Measurements from ENCODE around the gene GLO1. TPM values are rescaled to one million over a fixed set of nuclear protein-coding genes. Genes with fewer than 3 reads are reported as not detected.

The GLO1 gene
- 169 TPM for polyA plus RNA-seq (2013, experiment 1 of 2)
- 190 TPM for polyA plus RNA-seq (2013, experiment 2 of 2)

- Histone ChIP-seq H3K9me3 (ENCODE audit: control insufficient read depth, low read length) (peaks cover 21% of the 10 kb centered on the region), H3K27ac (ENCODE audit: low read depth, low read length, severe bottlenecking) (peak within 1 kb of the TSS; percentile 79), H3K36me3 (ENCODE audit: control insufficient read depth, insufficient read depth, low read length) (peaks cover 34% of the 10 kb centered on the region), H3K4me3 (ENCODE audit: extremely low read depth, insufficient read depth, low read length, poor library complexity, severe bottlenecking) (peak within 1 kb of the TSS; percentile 61), H3K4me1 (ENCODE audit: control insufficient read depth, insufficient read depth, low read length, poor library complexity, severe bottlenecking) (no peaks in the 10 kb centered on the region)
- 1% methylated on average over 28 to 43 of the region's 53 CpGs for WGBS, 2 experiments (ENCODE audit: insufficient coverage in 2 of 2)
Measured at GRCh38 chr6:38702558-38703397, at the start of gene GLO1. GLO1 (minus strand) TSS chr6:38703145; CDS start chr6:38703054, 91 bp downstream.

DNA sequence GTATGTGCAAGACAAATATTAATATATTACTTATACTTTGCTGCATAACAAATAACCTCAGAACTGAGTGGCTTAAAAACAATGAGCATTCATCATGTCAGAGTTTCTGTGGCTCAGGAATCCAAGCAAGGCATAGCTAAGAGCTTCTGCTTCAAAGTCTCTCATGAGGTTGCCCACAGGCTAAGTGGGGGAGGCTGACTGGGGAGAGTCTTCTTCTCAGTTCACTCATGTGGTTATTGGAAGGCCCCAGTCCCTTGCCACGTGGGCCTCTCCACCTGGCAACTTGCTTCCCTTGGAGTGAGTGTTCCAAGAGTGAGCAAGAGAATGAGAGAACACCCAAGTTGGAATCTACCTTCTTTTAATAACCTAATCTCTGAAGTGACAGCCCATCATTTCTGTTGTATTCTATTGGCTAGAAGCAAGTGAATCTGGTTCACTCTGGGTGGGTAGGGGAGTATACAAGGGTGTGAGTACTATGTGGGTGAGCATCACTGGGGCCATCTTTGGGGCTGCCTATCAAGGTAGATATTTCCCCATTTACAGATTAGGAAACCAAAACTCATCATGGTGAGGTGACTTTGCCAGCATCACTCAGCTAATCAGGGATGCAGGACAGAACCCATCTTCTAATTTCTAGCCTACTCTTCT is 48.1 kb upstream of the GLO1 start:
- H3K9me3 ChIP-seq (ENCODE audit: control insufficient read depth, low read length), result no peaks in the 10 kb centered on the region
- no peak overlapping the region for H3K4me3 ChIP-seq (ENCODE audit: extremely low read depth, insufficient read depth, low read length, poor library complexity, severe bottlenecking)
- H3K36me3 ChIP-seq (ENCODE audit: control insufficient read depth, insufficient read depth, low read length), result no peaks in the 10 kb centered on the region
- no peaks in the 10 kb centered on the region for H3K4me1 ChIP-seq (ENCODE audit: control insufficient read depth, insufficient read depth, low read length, poor library complexity, severe bottlenecking)
- H3K27ac ChIP-seq (ENCODE audit: low read depth, low read length, severe bottlenecking), result no peak overlapping the region
- WGBS, 2 experiments (ENCODE audit: insufficient coverage in 2 of 2), result 75% methylated on average over 1 of the region's 1 CpG; no CpG with 5 or more reads in 1 of the 2 experiments

DNA sequence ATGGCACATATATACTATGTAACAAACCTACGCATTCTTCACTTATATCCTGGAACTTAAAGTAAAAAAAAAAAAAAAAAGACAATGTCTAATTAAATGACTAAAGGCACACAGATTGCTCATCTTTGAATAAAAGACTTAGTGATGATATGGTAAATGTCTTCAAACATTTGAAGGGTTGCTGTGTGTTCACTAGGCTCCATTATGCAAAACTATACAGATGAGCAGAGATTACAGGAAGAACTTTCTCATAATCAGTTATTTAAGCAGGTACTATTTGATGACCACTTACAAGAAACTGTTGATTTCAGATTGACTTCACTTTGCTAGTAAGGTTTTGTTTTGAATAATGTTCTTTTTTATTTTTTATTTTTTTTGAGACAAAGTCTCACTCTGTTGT is 46.5 kb upstream of the GLO1 start:
- no peaks in the 10 kb centered on the region for H3K4me1 ChIP-seq (ENCODE audit: control insufficient read depth, insufficient read depth, low read length, poor library complexity, severe bottlenecking)
- no CpG with 5 or more reads among the region's 1 CpG for WGBS, 2 experiments (ENCODE audit: insufficient coverage in 2 of 2)
- H3K27ac ChIP-seq (ENCODE audit: low read depth, low read length, severe bottlenecking), result no peak overlapping the region
- H3K4me3 ChIP-seq (ENCODE audit: extremely low read depth, insufficient read depth, low read length, poor library complexity, severe bottlenecking), result no peak overlapping the region
- no peaks in the 10 kb centered on the region for H3K36me3 ChIP-seq (ENCODE audit: control insufficient read depth, insufficient read depth, low read length)
- H3K9me3 ChIP-seq (ENCODE audit: control insufficient read depth, low read length), result no peaks in the 10 kb centered on the region

GRCh38 chr6:38739532-38739931 is 36.6 kb upstream of the GLO1 start:
- Histone ChIP-seq H3K4me3 (ENCODE audit: extremely low read depth, insufficient read depth, low read length, poor library complexity, severe bottlenecking) (no peak overlapping the region), H3K36me3 (ENCODE audit: control insufficient read depth, insufficient read depth, low read length) (no peaks in the 10 kb centered on the region), H3K27ac (ENCODE audit: low read depth, low read length, severe bottlenecking) (no peak overlapping the region), H3K4me1 (ENCODE audit: control insufficient read depth, insufficient read depth, low read length, poor library complexity, severe bottlenecking) (no peaks in the 10 kb centered on the region), H3K9me3 (ENCODE audit: control insufficient read depth, low read length) (peaks cover 6% of the 10 kb centered on the region)
- WGBS, 2 experiments (ENCODE audit: insufficient coverage in 2 of 2), result no CpG with 5 or more reads among the region's 5 CpGs

DNA sequence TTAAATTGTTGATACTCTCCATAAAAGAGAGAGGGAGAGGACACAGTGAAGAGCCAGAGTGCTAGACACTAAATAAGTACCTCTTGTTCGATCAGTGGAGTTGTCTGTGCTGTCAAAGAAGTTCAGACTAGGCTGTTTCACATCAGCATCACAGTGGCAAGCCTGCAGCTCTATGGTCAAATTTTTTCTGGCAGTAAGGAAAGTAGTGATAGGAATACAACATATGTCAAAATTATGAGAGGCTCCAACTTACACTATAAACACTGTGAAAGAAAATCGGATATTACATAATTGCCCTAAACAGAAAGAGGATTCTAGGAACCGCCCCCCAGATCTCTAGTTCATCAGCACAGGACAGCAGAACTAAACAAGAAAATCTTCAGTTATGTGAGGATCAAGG is 35.3 kb upstream of the GLO1 start:
- 71% methylated on average over 1 of the region's 3 CpGs; no CpG with 5 or more reads in 1 of the 2 experiments for WGBS, 2 experiments (ENCODE audit: insufficient coverage in 2 of 2)

GRCh38 chr6:38736951-38737350 is 34.0 kb upstream of the GLO1 start:
- Histone ChIP-seq H3K36me3 (ENCODE audit: control insufficient read depth, insufficient read depth, low read length) (no peaks in the 10 kb centered on the region), H3K9me3 (ENCODE audit: control insufficient read depth, low read length) (peaks cover 6% of the 10 kb centered on the region), H3K4me3 (ENCODE audit: extremely low read depth, insufficient read depth, low read length, poor library complexity, severe bottlenecking) (no peak overlapping the region), H3K27ac (ENCODE audit: low read depth, low read length, severe bottlenecking) (no peak overlapping the region), H3K4me1 (ENCODE audit: control insufficient read depth, insufficient read depth, low read length, poor library complexity, severe bottlenecking) (no peaks in the 10 kb centered on the region)
- WGBS, 2 experiments (ENCODE audit: insufficient coverage in 2 of 2), result no CpG with 5 or more reads among the region's 3 CpGs

More for the DNA sequence above, 35.3 kb upstream of the GLO1 start:
- Histone ChIP-seq H3K4me1 (ENCODE audit: control insufficient read depth, insufficient read depth, low read length, poor library complexity, severe bottlenecking) (no peaks in the 10 kb centered on the region), H3K9me3 (ENCODE audit: control insufficient read depth, low read length) (peaks cover 6% of the 10 kb centered on the region), H3K27ac (ENCODE audit: low read depth, low read length, severe bottlenecking) (no peak overlapping the region), H3K4me3 (ENCODE audit: extremely low read depth, insufficient read depth, low read length, poor library complexity, severe bottlenecking) (no peak overlapping the region), H3K36me3 (ENCODE audit: control insufficient read depth, insufficient read depth, low read length) (no peaks in the 10 kb centered on the region)

GRCh38 chr6:38730140-38730862 is 27.4 kb upstream of the GLO1 start:
- peaks cover 1% of the 10 kb centered on the region for H3K9me3 ChIP-seq (ENCODE audit: control insufficient read depth, low read length)
- 74 to 84% methylated on average over 2 to 3 of the region's 4 CpGs for WGBS, 2 experiments (ENCODE audit: insufficient coverage in 2 of 2)

GRCh38 chr6:38728203-38728602 is 25.3 kb upstream of the GLO1 start:
- H3K9me3 ChIP-seq (ENCODE audit: control insufficient read depth, low read length), result no peaks in the 10 kb centered on the region
- no peak overlapping the region for H3K4me3 ChIP-seq (ENCODE audit: extremely low read depth, insufficient read depth, low read length, poor library complexity, severe bottlenecking)
- H3K4me1 ChIP-seq (ENCODE audit: control insufficient read depth, insufficient read depth, low read length, poor library complexity, severe bottlenecking), result no peaks in the 10 kb centered on the region
- H3K36me3 ChIP-seq (ENCODE audit: control insufficient read depth, insufficient read depth, low read length), result no peaks in the 10 kb centered on the region
- no peak overlapping the region for H3K27ac ChIP-seq (ENCODE audit: low read depth, low read length, severe bottlenecking)
- no CpG with 5 or more reads among the region's 1 CpG for WGBS, 2 experiments (ENCODE audit: insufficient coverage in 2 of 2)

More at GRCh38 chr6:38730140-38730862, 27.4 kb upstream of the GLO1 start:
- H3K36me3 ChIP-seq (ENCODE audit: control insufficient read depth, insufficient read depth, low read length), result no peaks in the 10 kb centered on the region
- H3K4me3 ChIP-seq (ENCODE audit: extremely low read depth, insufficient read depth, low read length, poor library complexity, severe bottlenecking), result no peak overlapping the region
- no peak overlapping the region for H3K27ac ChIP-seq (ENCODE audit: low read depth, low read length, severe bottlenecking)
- H3K4me1 ChIP-seq (ENCODE audit: control insufficient read depth, insufficient read depth, low read length, poor library complexity, severe bottlenecking), result no peaks in the 10 kb centered on the region

GRCh38 chr6:38725414-38726183 is 22.7 kb upstream of the GLO1 start:
- Histone ChIP-seq H3K27ac (ENCODE audit: low read depth, low read length, severe bottlenecking) (no peak overlapping the region), H3K36me3 (ENCODE audit: control insufficient read depth, insufficient read depth, low read length) (no peaks in the 10 kb centered on the region), H3K4me3 (ENCODE audit: extremely low read depth, insufficient read depth, low read length, poor library complexity, severe bottlenecking) (no peak overlapping the region), H3K9me3 (ENCODE audit: control insufficient read depth, low read length) (no peaks in the 10 kb centered on the region), H3K4me1 (ENCODE audit: control insufficient read depth, insufficient read depth, low read length, poor library complexity, severe bottlenecking) (no peaks in the 10 kb centered on the region)
- WGBS, 2 experiments (ENCODE audit: insufficient coverage in 2 of 2), result 75 to 86% methylated on average over 4 of the region's 4 CpGs

GRCh38 chr6:38724343-38724742 is 21.4 kb upstream of the GLO1 start:
- Histone ChIP-seq H3K36me3 (ENCODE audit: control insufficient read depth, insufficient read depth, low read length) (no peaks in the 10 kb centered on the region), H3K4me1 (ENCODE audit: control insufficient read depth, insufficient read depth, low read length, poor library complexity, severe bottlenecking) (no peaks in the 10 kb centered on the region), H3K27ac (ENCODE audit: low read depth, low read length, severe bottlenecking) (no peak overlapping the region), H3K9me3 (ENCODE audit: control insufficient read depth, low read length) (no peaks in the 10 kb centered on the region), H3K4me3 (ENCODE audit: extremely low read depth, insufficient read depth, low read length, poor library complexity, severe bottlenecking) (no peak overlapping the region)
- WGBS, 2 experiments (ENCODE audit: insufficient coverage in 2 of 2), result 100% methylated on average over 1 of the region's 5 CpGs; no CpG with 5 or more reads in 1 of the 2 experiments
